Caco-2 (cell line): ENCODE measurements around the gene CALD1. TPM values are rescaled to one million over a fixed set of nuclear protein-coding genes. Genes with fewer than 3 reads are reported as not detected.

Experiments used
- BruUV-seq: library from RNA; stranded (reverse); fragments of 400-500 nt; replicated peaks from 2 replicates; lab custom pipeline; 2021; lab: Mats Ljungman, UMichigan
- CTCF ChIA-PET: fragments of 300-600 bp; sonication (Branson Sonifier 250); formaldehyde crosslinking; loops from one replicate; lab custom pipeline; 2022; ENCODE audit warnings: antibody characterized with exemption; lab: Charles Lee
- POLR2A ChIA-PET: fragments of 300-600 bp; sonication (Branson Sonifier 250); formaldehyde crosslinking; loops from one replicate; lab custom pipeline; 2022; ENCODE audit warnings: antibody characterized with exemption; lab: Charles Lee
- DNase-seq, 2 experiments: peaks; one replicate each; pipeline versions ENCODE4 v3.0.0 to v3.0.0-alpha.2; 2020 to 2022
- H3K27me3 ChIP-seq: replicated peaks from 2 replicates; pipeline ENCODE4 v1.6.0; 2011; ENCODE audit warnings: low read length; ENCODE audit not compliant: control insufficient read depth, insufficient read depth
- H3K36me3 ChIP-seq: 2 replicates; pipeline ENCODE4 v1.5.1; 2011; ENCODE audit warnings: low read length; ENCODE audit not compliant: control insufficient read depth, insufficient read depth
- H3K4me1 ChIP-seq: fragments of 250-450 bp; sonication (Bioruptor Pico); 2 replicates; pipeline ENCODE4 v1.5.1; 2020; ENCODE audit warnings: mild to moderate bottlenecking
- H3K4me3 ChIP-seq: 2 replicates; pipeline ENCODE4 v1.5.1; 2011; ENCODE audit warnings: low read depth, mild to moderate bottlenecking, control low read depth, low read length
- H3K9me3 ChIP-seq: fragments of 250-450 bp; sonication (Bioruptor Pico); 2 replicates; pipeline ENCODE4 v1.5.1; 2020; ENCODE audit warnings: mild to moderate bottlenecking, moderate library complexity
- H3K27ac Mint-ChIP-seq: one replicate; pipeline ENCODE4 v1.8.0; 2022; ENCODE audit warnings: mixed read lengths; ENCODE audit not compliant: unreplicated experiment
- H3K27me3 Mint-ChIP-seq: one replicate; pipeline ENCODE4 v1.8.0; 2022; ENCODE audit warnings: mixed read lengths; ENCODE audit not compliant: insufficient read depth, unreplicated experiment
- H3K36me3 Mint-ChIP-seq: one replicate; pipeline ENCODE4 v1.8.0; 2022; ENCODE audit warnings: mild to moderate bottlenecking, mixed read lengths; ENCODE audit not compliant: insufficient read depth, unreplicated experiment
- H3K4me1 Mint-ChIP-seq: one replicate; pipeline ENCODE4 v1.8.0; 2022; ENCODE audit warnings: low read depth, mixed read lengths; ENCODE audit not compliant: unreplicated experiment
- H3K4me3 Mint-ChIP-seq: one replicate; pipeline ENCODE4 v1.8.0; 2022; ENCODE audit warnings: mild to moderate bottlenecking, moderate library complexity, mixed read lengths; ENCODE audit not compliant: unreplicated experiment
- H3K9me3 Mint-ChIP-seq: one replicate; pipeline ENCODE4 v1.8.0; 2022; ENCODE audit warnings: mixed read lengths; ENCODE audit not compliant: unreplicated experiment
- intact Hi-C: fragments of 100-400 bp; cut with micrococcal nuclease; formaldehyde crosslinking; loops from one replicate; pipeline ENCODE4 v1.10.0; 2022; ENCODE audit not compliant: unreplicated experiment
- total RNA-seq: library from RNA; stranded (reverse); gene quantifications from 2 replicates; pipeline ENCODE4 v1.2.3, GENCODE V29; 2022
- TF ChIP-seq, protein P1 (sequence below), 2 experiments: fragments of 200-600 bp in 1 of 2; IDR thresholded peaks; 1 replicate in 1 of 2; 2 replicates in 1 of 2; pipeline versions ENCODE4 v1.5.1 to v1.8.0; 2011 to 2022; ENCODE audit warnings: antibody characterized with exemption in 1 of 2, control low read depth in 1 of 2, inconsistent platforms in 1 of 2, low read depth in 1 of 2, low read length in 1 of 2, mild to moderate bottlenecking in 1 of 2, moderate library complexity in 1 of 2; ENCODE audit not compliant: insufficient read depth in 1 of 2, severe bottlenecking in 1 of 2, unreplicated experiment in 1 of 2

Gene CALD1
- total RNA-seq, 1 experiment from 2014 or later: 155 TPM

DNA sequence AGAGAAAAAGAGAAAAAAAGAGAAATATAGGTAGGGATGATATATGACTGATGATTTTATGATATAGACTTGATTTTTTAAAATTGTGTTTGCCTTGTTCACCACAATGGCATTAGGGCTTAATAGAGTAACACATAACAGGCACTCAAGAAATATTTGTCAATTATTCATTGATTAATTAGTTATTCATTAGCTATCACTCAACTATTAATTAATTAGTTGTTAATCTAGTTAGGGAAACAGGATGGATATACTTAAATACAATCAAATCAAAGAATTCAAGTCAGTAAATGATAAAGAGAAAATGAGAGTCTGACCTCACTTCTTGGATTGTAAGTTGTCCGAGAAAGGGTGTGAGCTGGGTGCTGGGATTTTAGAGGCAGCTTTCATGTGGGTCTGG, 15.1 kb upstream of the CALD1 start:
- H3K27me3 Mint-ChIP-seq: no peaks in the 10 kb centered on the region
- H3K27me3 ChIP-seq: no peaks in the 10 kb centered on the region
- H3K4me1 Mint-ChIP-seq: peaks cover 46% of the 10 kb centered on the region
- H3K27ac Mint-ChIP-seq: no peak overlapping the region
- TF ChIP-seq, protein P1, sequence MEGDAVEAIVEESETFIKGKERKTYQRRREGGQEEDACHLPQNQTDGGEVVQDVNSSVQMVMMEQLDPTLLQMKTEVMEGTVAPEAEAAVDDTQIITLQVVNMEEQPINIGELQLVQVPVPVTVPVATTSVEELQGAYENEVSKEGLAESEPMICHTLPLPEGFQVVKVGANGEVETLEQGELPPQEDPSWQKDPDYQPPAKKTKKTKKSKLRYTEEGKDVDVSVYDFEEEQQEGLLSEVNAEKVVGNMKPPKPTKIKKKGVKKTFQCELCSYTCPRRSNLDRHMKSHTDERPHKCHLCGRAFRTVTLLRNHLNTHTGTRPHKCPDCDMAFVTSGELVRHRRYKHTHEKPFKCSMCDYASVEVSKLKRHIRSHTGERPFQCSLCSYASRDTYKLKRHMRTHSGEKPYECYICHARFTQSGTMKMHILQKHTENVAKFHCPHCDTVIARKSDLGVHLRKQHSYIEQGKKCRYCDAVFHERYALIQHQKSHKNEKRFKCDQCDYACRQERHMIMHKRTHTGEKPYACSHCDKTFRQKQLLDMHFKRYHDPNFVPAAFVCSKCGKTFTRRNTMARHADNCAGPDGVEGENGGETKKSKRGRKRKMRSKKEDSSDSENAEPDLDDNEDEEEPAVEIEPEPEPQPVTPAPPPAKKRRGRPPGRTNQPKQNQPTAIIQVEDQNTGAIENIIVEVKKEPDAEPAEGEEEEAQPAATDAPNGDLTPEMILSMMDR (IDR thresholded peaks at IDR 0.05; ENCODE audit: insufficient read depth in 1 of 2, low read depth in 1 of 2, low read length in 1 of 2, severe bottlenecking in 1 of 2, unreplicated experiment in 1 of 2): no peak
- ChIA-PET CTCF (no interaction called here), POLR2A (no interaction called here)
- 0 out of 2 replicates have a peak, but pooled peaks cover 4% of the 10 kb centered on the region for H3K9me3 ChIP-seq
- H3K4me1 ChIP-seq: peaks cover 30% of the 10 kb centered on the region
- BruUV-seq: no TSS peak
- no peak for DNase-seq
- no peaks in the 10 kb centered on the region for H3K9me3 Mint-ChIP-seq
- intact Hi-C loops: loop anchor here (5.0 kb wide), 1 partner anchor 178 kb away; no protein-coding TSS in a partner anchor
- no peak overlapping the region for H3K4me3 ChIP-seq
- H3K4me3 Mint-ChIP-seq: no peak overlapping the region
- no peaks in the 10 kb centered on the region for H3K36me3 ChIP-seq
- H3K36me3 Mint-ChIP-seq: no peaks in the 10 kb centered on the region

DNA sequence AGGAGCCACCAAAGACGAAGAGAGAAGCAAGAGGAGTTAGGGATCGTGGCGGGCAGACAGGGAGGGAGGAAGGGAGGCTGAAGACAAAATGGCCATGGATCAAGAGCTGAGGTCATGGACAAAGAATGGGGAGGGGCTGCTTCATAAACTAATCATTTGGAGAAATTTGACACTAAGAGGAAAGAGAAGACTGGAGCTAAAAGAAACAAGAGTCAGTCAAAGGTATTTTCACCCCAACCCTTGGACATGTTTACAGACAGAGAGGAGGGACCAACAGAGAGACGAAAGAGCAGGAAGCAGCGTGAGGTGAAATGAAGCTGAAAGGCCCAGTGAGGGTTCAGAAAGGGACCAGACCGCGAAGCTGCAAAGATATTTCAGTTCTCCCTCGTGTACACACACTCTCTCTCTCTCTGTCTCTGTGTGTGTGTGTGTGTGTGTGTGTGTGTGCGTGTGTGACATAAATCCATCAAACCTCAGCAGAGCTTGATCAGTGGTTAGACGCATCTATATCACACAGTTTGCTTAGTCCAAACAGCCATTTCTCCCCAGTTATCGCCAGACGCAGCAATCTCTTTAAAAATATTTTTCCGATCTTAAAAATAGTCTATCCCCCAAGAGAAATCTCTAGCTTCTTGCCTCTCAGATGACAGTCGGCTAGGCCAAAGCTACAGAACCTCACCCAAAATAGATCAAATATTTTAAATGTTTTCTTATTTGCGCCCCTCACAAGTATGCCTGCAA, 12.5 kb upstream of the CALD1 start:
- Mint-ChIP-seq H3K4me1 (peaks cover 31% of the 10 kb centered on the region), H3K36me3 (no peaks in the 10 kb centered on the region), H3K9me3 (no peaks in the 10 kb centered on the region), H3K27ac (peak overlapping the region; percentile 31), H3K4me3 (no peak overlapping the region), H3K27me3 (no peaks in the 10 kb centered on the region)
- ChIA-PET POLR2A (no interaction called here), CTCF (interaction anchor here (0.7 kb wide), 1 partner anchor 43 kb away, joined by 3 read pairs; no protein-coding TSS in a partner anchor)
- Histone ChIP-seq H3K4me3 (no peak overlapping the region), H3K27me3 (no peaks in the 10 kb centered on the region), H3K36me3 (no peaks in the 10 kb centered on the region), H3K4me1 (peaks cover 19% of the 10 kb centered on the region), H3K9me3 (0 out of 2 replicates have a peak, but pooled peaks cover 4% of the 10 kb centered on the region)
- intact Hi-C loops: no loop called here
- TF ChIP-seq, protein P1 (IDR thresholded peaks at IDR 0.05; ENCODE audit: insufficient read depth in 1 of 2, low read depth in 1 of 2, low read length in 1 of 2, severe bottlenecking in 1 of 2, unreplicated experiment in 1 of 2): no peak
- no peak for DNase-seq
- no TSS peak for BruUV-seq

DNA sequence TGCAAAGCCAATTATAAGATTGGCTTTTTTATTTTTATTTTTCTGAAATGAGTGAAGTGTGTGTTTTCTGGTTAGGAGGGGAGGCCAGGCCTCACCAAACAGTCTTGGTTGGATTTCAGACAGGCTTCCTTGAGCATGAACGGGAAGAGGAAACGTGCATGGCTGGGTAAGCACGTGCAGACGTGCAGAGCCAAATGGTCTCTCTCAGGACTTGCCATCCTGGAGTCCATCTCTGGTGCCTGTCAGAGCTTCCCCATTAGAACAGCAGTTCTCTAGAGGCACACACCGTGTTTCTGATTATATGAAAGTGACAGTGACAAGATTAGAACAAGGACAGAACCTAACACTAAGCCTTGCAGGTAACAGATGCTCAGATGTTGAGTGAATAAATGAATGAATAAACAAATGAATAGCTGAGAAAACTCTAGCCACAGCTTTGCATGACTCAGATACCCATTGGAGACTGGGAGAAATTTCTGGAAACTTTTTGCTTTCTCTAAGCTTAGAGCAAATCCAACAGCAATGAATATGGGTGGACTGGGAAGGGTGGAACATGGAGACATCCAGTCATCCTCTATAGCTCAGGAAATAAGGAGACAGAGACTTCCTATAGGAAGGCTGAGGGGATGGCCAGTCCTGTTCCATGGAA, 11.8 kb upstream of the CALD1 start:
- POLR2A ChIA-PET: no interaction called here

More for the DNA sequence above, 11.8 kb upstream of the CALD1 start:
- BruUV-seq: no TSS peak
- Histone ChIP-seq H3K4me3 (no peak overlapping the region), H3K36me3 (no peaks in the 10 kb centered on the region), H3K27me3 (no peaks in the 10 kb centered on the region), H3K9me3 (0 out of 2 replicates have a peak, but pooled peaks cover 4% of the 10 kb centered on the region), H3K4me1 (peaks cover 15% of the 10 kb centered on the region)
- H3K4me1 Mint-ChIP-seq: peaks cover 27% of the 10 kb centered on the region
- TF ChIP-seq, protein P1 (IDR thresholded peaks at IDR 0.05; ENCODE audit: insufficient read depth in 1 of 2, low read depth in 1 of 2, low read length in 1 of 2, severe bottlenecking in 1 of 2, unreplicated experiment in 1 of 2): no peak
- H3K27ac Mint-ChIP-seq: peak overlapping the region; percentile 31
- no peak for DNase-seq
- H3K9me3 Mint-ChIP-seq: no peaks in the 10 kb centered on the region
- no peaks in the 10 kb centered on the region for H3K27me3 Mint-ChIP-seq
- no peak overlapping the region for H3K4me3 Mint-ChIP-seq
- CTCF ChIA-PET: no interaction called here
- intact Hi-C loops: no loop called here
- H3K36me3 Mint-ChIP-seq: no peaks in the 10 kb centered on the region
